ENCODE results near the gene NT5C.

DNA sequence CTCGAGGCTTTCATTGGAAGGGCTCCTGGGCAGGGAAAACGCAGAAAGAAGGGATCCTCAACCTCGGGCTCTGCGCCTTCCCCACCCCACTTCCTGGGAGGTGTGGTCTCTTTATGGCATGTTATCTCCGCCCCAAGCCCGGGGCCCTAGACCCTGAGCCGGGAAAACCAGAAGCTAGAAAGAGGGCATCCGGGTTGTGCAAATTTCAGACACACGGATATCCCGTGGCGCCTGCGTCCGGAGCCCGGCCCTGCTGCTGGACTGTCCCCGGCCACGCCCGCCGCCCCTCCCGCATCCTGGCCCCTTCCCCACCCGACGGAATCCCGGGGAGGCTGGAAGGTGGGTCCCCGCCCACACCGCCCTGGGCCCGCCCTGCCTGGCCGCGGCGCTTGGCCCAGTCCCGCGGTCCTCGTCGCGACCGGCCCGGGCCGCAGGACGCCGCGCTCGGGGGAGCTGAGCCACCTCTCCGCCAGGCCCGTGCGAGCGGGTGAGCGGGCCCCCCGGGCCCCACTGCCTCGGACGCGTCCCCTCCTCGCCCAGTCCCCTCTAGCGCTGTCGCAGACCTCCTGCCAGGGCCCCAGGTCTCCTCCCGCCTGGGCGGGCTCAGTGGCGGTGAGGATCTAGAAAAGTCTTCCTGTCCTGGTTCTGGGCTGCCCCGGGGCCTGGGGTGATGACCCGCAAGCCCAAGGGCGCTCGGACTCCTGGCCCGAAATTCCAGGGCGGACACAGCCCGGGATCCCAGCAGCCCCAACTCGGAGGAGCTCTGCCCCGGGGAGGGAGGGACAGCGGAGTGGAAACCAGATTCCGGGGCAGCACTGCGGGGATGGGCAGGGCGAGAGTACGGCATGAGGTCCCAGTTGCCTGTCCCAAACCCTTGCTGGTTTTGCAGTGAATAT is 43.7 kb downstream of the NT5C start, which contains the start of gene SLC16A5:
- no peak for TF ChIP-seq GATA2 (IDR thresholded peaks at IDR 0.05; ENCODE audit: low read depth, low read length)
- TF ChIP-seq GATA3 (IDR thresholded peaks at IDR 0.05; ENCODE audit: low read depth, low read length) = no peak

Measured in SH-SY5Y (cell line).